ENCODE results near the gene ITGA1.

DNA sequence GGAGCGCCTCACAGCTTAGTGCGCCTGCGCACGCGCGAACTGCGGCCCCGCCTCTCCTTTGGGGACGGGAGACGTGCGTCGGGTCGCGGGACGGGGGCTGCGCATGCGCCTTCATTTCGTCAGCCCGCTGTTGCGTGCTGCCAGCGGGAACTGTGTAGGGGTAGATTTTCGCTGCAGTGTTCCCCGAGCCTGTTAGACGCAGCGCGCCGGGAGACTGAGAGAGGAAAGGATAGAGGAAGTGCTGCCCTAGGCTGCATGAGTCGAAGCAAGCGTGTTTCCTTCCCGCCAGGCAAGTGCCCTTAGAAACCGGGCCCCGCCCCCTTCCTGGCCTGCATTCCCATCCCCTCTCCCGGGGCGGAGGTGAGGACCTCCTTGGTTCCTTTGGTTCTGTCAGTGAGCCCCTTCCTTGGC, 12.3 kb downstream of the ITGA1 start:
- TF ChIP-seq POLR2A (IDR thresholded peaks at IDR 0.05) (peak; percentile 65), POLR2AphosphoS5 (IDR thresholded peaks at IDR 0.05) (peak; percentile 61 to 83 (median 62))
- TF ChIP-seq, protein P1, sequence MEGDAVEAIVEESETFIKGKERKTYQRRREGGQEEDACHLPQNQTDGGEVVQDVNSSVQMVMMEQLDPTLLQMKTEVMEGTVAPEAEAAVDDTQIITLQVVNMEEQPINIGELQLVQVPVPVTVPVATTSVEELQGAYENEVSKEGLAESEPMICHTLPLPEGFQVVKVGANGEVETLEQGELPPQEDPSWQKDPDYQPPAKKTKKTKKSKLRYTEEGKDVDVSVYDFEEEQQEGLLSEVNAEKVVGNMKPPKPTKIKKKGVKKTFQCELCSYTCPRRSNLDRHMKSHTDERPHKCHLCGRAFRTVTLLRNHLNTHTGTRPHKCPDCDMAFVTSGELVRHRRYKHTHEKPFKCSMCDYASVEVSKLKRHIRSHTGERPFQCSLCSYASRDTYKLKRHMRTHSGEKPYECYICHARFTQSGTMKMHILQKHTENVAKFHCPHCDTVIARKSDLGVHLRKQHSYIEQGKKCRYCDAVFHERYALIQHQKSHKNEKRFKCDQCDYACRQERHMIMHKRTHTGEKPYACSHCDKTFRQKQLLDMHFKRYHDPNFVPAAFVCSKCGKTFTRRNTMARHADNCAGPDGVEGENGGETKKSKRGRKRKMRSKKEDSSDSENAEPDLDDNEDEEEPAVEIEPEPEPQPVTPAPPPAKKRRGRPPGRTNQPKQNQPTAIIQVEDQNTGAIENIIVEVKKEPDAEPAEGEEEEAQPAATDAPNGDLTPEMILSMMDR (IDR thresholded peaks at IDR 0.05): no peak

Data from breast epithelium (tissue), 3 donors.